H1 (cell line): ENCODE measurements around the gene NHS. TPM values are rescaled to one million over a fixed set of nuclear protein-coding genes. Genes with fewer than 3 reads are reported as not detected.

Source experiments
- CTCF ChIA-PET: fragments of 300-600 bp; sonication (Branson Sonifier 250); formaldehyde crosslinking; loops from one replicate; lab custom pipeline; 2021; ENCODE audit not compliant: partially characterized antibody; lab: Charles Lee
- POLR2A ChIA-PET: fragments of 300-600 bp; sonication (Branson Sonifier 250); formaldehyde crosslinking; loops from one replicate; lab custom pipeline; 2021; ENCODE audit warnings: inconsistent platforms; ENCODE audit not compliant: partially characterized antibody; lab: Charles Lee
- DNase-seq, 2 experiments: peaks; one replicate each; pipeline versions ENCODE4 v3.0.0 to v3.0.0-alpha.2; 2010 to 2022; ENCODE audit warnings: low spot score in 2 of 2, low read depth in 1 of 2, mixed read lengths in 1 of 2
- FAIRE-seq: peaks from 2 replicates; lab custom pipeline; 2011; peaks lifted over from hg19 to GRCh38; lab: Jason Lieb, UNC
- H2AFZ ChIP-seq: 2 replicates; pipeline ENCODE4 v1.8.1; 2012; ENCODE audit warnings: low read length, inconsistent platforms
- H2AK5ac ChIP-seq: 2 replicates; pipeline ENCODE4 v1.6.1; 2013; ENCODE audit warnings: low read depth, low read length
- H2BK120ac ChIP-seq: replicated peaks from 2 replicates; pipeline ENCODE3; 2013; ENCODE audit warnings: low read depth, low read length, inconsistent platforms
- H2BK12ac ChIP-seq: 2 replicates; pipeline ENCODE4 v1.6.1; 2013; ENCODE audit warnings: low read depth, low read length
- H2BK15ac ChIP-seq: 2 replicates; pipeline ENCODE4 v1.6.1; 2013; ENCODE audit warnings: low read length
- H2BK20ac ChIP-seq: 2 replicates; pipeline ENCODE4 v1.6.1; 2013; ENCODE audit warnings: low read length
- H2BK5ac ChIP-seq: 2 replicates; pipeline ENCODE4 v1.6.1; 2013; ENCODE audit warnings: low read depth, low read length
- H3K14ac ChIP-seq: 2 replicates; pipeline ENCODE4 v1.6.1; 2013; ENCODE audit warnings: inconsistent platforms; ENCODE audit not compliant: insufficient read length
- H3K18ac ChIP-seq: 2 replicates; pipeline ENCODE4 v1.6.1; 2013; ENCODE audit warnings: low read length; ENCODE audit errors: extremely low read depth
- H3K23ac ChIP-seq: 2 replicates; pipeline ENCODE4 v1.6.1; 2013; ENCODE audit warnings: inconsistent platforms; ENCODE audit not compliant: insufficient read length
- H3K23me2 ChIP-seq: 2 replicates; pipeline ENCODE4 v1.6.1; 2013; ENCODE audit warnings: low read depth, low read length
- H3K27ac ChIP-seq: 2 replicates; pipeline ENCODE4 v1.6.1; 2011; ENCODE audit warnings: low read depth, low read length, inconsistent platforms
- H3K27me3 ChIP-seq, 4 experiments: replicated peaks in 1 of 4; 1 replicate in 1 of 4; 2 replicates in 3 of 4; pipeline versions ENCODE4 v1.6.1 to v1.8.1; 2011 to 2013; ENCODE audit warnings: low read length in 3 of 4, mild to moderate bottlenecking in 3 of 4, inconsistent platforms in 2 of 4, mixed read lengths in 2 of 4, moderate library complexity in 1 of 4; ENCODE audit not compliant: control insufficient read depth in 3 of 4, insufficient read depth in 3 of 4; ENCODE audit errors: extremely low read depth in 1 of 4
- H3K36me3 ChIP-seq, 4 experiments: 2 replicates each; pipeline versions ENCODE4 v1.6.1 to v1.8.1; 2011 to 2013; ENCODE audit warnings: mild to moderate bottlenecking in 4 of 4, low read length in 3 of 4, moderate library complexity in 2 of 4, control low read depth in 1 of 4, inconsistent platforms in 1 of 4; ENCODE audit not compliant: insufficient read depth in 4 of 4, control insufficient read depth in 2 of 4
- H3K4ac ChIP-seq: replicated peaks from 2 replicates; pipeline ENCODE3; 2013; ENCODE audit warnings: low read length, low read depth, mixed read lengths, inconsistent platforms; ENCODE audit not compliant: insufficient read length
- H3K4me1 ChIP-seq, 4 experiments: replicated peaks in 1 of 4; 1 replicate in 1 of 4; 2 replicates in 3 of 4; pipeline versions ENCODE4 v1.6.1 to v1.8.1; 2011 to 2013; ENCODE audit warnings: low read length in 3 of 4, inconsistent platforms in 2 of 4, mixed read lengths in 1 of 4; ENCODE audit not compliant: insufficient read depth in 4 of 4, control insufficient read depth in 3 of 4
- H3K4me2 ChIP-seq, 2 experiments: 2 replicates each; pipeline versions ENCODE4 v1.6.1 to v1.8.1; 2011 to 2013; ENCODE audit warnings: low read depth in 2 of 2, low read length in 2 of 2, control low read depth in 1 of 2, inconsistent platforms in 1 of 2, mild to moderate bottlenecking in 1 of 2; ENCODE audit not compliant: insufficient read depth in 1 of 2
- H3K4me3 ChIP-seq, 4 experiments: fragments of 200-600, 300-600 bp in 1 of 4; sonication (generic), shearing (Covaris generic), sonication (Bioruptor Twin) in 1 of 4; 2 replicates each; pipeline versions ENCODE4 v1.5.1 to v1.8.1; 2011 to 2016; ENCODE audit warnings: low read length in 4 of 4, low read depth in 3 of 4, control low read depth in 2 of 4, inconsistent platforms in 2 of 4, mild to moderate bottlenecking in 2 of 4, mixed read lengths in 1 of 4, moderate library complexity in 1 of 4; ENCODE audit not compliant: insufficient read depth in 2 of 4; ENCODE audit errors: extremely low read depth in 1 of 4
- H3K56ac ChIP-seq: replicated peaks from 2 replicates; pipeline ENCODE3; 2013; ENCODE audit warnings: low read depth, mild to moderate bottlenecking, mixed read lengths, low read length, inconsistent platforms; ENCODE audit not compliant: insufficient read length
- H3K79me1 ChIP-seq: 2 replicates; pipeline ENCODE4 v1.6.1; 2013; ENCODE audit warnings: low read depth, low read length, control low read depth
- H3K79me2 ChIP-seq, 2 experiments: 2 replicates each; pipeline versions ENCODE4 v1.6.1 to v1.8.1; 2012 to 2013; ENCODE audit warnings: low read length in 2 of 2, mild to moderate bottlenecking in 2 of 2, inconsistent platforms in 1 of 2; ENCODE audit not compliant: insufficient read depth in 2 of 2, control insufficient read depth in 1 of 2
- H3K9ac ChIP-seq, 4 experiments: replicated peaks in 1 of 4; 1 replicate in 1 of 4; 2 replicates in 3 of 4; pipeline versions ENCODE4 v1.6.1 to v1.8.1; 2011 to 2013; ENCODE audit warnings: low read depth in 3 of 4, low read length in 3 of 4, control low read depth in 2 of 4, mild to moderate bottlenecking in 2 of 4, moderate library complexity in 2 of 4, inconsistent platforms in 1 of 4; ENCODE audit errors: extremely low read depth in 1 of 4
- H3K9me3 ChIP-seq, 2 experiments: 2 replicates each; pipeline versions ENCODE4 v1.6.1 to v1.8.1; 2012 to 2013; ENCODE audit warnings: mild to moderate bottlenecking in 2 of 2, moderate library complexity in 2 of 2, control low read depth in 1 of 2, inconsistent platforms in 1 of 2, low read depth in 1 of 2, low read length in 1 of 2, mixed read lengths in 1 of 2; ENCODE audit not compliant: insufficient read depth in 2 of 2
- H4K20me1 ChIP-seq, 2 experiments: replicated peaks in 1 of 2; 2 replicates each; pipeline versions ENCODE3 to v1.8.1; 2011 to 2013; ENCODE audit warnings: inconsistent platforms in 2 of 2, low read length in 2 of 2, mild to moderate bottlenecking in 1 of 2; ENCODE audit not compliant: insufficient read depth in 2 of 2, control insufficient read depth in 1 of 2
- H4K5ac ChIP-seq: 2 replicates; pipeline ENCODE4 v1.6.1; 2013; ENCODE audit warnings: low read length, low read depth, mixed read lengths, inconsistent platforms; ENCODE audit not compliant: insufficient read length
- H4K8ac ChIP-seq: 2 replicates; pipeline ENCODE4 v1.8.0; 2013; ENCODE audit warnings: mild to moderate bottlenecking, moderate library complexity, low read length, inconsistent platforms; ENCODE audit not compliant: insufficient read depth; ENCODE audit errors: extremely low read depth
- H4K91ac ChIP-seq: replicated peaks from 2 replicates; pipeline ENCODE3; 2013; ENCODE audit warnings: low read length, mixed read lengths, inconsistent platforms; ENCODE audit not compliant: insufficient read length
- BACH1 ChIP-seq: IDR thresholded peaks from 2 replicates; pipeline ENCODE4 v1.6.1; 2012; ENCODE audit warnings: low read length, improper control_type of control experiment
- CEBPB ChIP-seq: IDR thresholded peaks from 2 replicates; pipeline ENCODE4 v1.6.1; 2012; ENCODE audit warnings: low read depth, low read length
- EGR1 ChIP-seq: IDR thresholded peaks from 2 replicates; pipeline ENCODE4 v1.6.1; 2011; ENCODE audit warnings: low read depth, low read length, borderline replicate concordance
- KDM1A ChIP-seq: fragments of 200-600, 300-600 bp; sonication (generic); IDR thresholded peaks from 2 replicates; pipeline ENCODE4 v1.7.1; 2016; ENCODE audit warnings: mild to moderate bottlenecking, low read length, borderline replicate concordance
- NANOG ChIP-seq: IDR thresholded peaks from 2 replicates; pipeline ENCODE4 v1.6.1; 2011; ENCODE audit warnings: low read length, low read depth, mild to moderate bottlenecking, inconsistent platforms; ENCODE audit not compliant: insufficient read depth, poor library complexity, severe bottlenecking
- POLR2A ChIP-seq, 2 experiments: IDR thresholded peaks; 1 replicate in 1 of 2; 2 replicates in 1 of 2; pipeline ENCODE4 v1.6.1; 2011; ENCODE audit warnings: low read depth in 2 of 2, low read length in 2 of 2, mild to moderate bottlenecking in 2 of 2; ENCODE audit errors: control extremely low read depth in 1 of 2
- POLR2AphosphoS5 ChIP-seq: IDR thresholded peaks from 2 replicates; pipeline ENCODE4 v1.6.1; 2011; ENCODE audit warnings: low read depth, low read length
- RFX5 ChIP-seq: IDR thresholded peaks from 2 replicates; pipeline ENCODE4 v1.6.1; 2011; ENCODE audit warnings: low read depth, low read length, improper control_type of control experiment, borderline replicate concordance
- WGBS, 2 experiments: shearing (Covaris generic) in 1 of 2; methylation state at CpG; one replicate each; pipeline versions ENCODE4 v1.1.6 to v1.1.7; 2013 to 2015; ENCODE audit warnings: low lambda C conversion rate in 2 of 2, mixed read lengths in 2 of 2, inconsistent platforms in 1 of 2, low coverage in 1 of 2, missing lambda C conversion rate in 1 of 2; ENCODE audit not compliant: insufficient replicate concordance in 2 of 2, insufficient coverage in 1 of 2, insufficient read length in 1 of 2; ENCODE audit errors: extremely low coverage in 1 of 2, missing lambda C conversion rate in 1 of 2; 5-methylcytosine and 5-hydroxymethylcytosine counted together
- polyA plus RNA-seq, 7 experiments: library from polyadenylated mRNA; depleted of rRNA in 3 of 7; stranded (reverse) in 5 of 7; unstranded in 2 of 7; fragments of >200 nt in 5 of 7; fragments of 200-250 nt in 2 of 7; gene quantifications; 1 replicate in 5 of 7; 2 replicates in 1 of 7; 4 replicates in 1 of 7; pipeline versions ENCODE4 v1.2.1 to v1.2.3, GENCODE V29; 2011 to 2013; ENCODE audit warnings: missing spikeins in 2 of 7, mixed read lengths in 2 of 7
- total RNA-seq: library from RNA; stranded (reverse); fragmentation: NEBNext Ultra II Directional; extraction: Animal tissue kit (Norgen Biotek cat#: 25700); gene quantifications from 2 replicates; pipeline ENCODE4 v1.2.1, GENCODE V29; 2021

Gene NHS
- total and polyA plus RNA-seq, 2 of the 8 experiments (the other 6 are each of a cell fraction or from before 2014, with no cell fraction given), result 2.2 to 6.7 TPM

GRCh38 chrX:17380221-17380620 lies 5.2 kb downstream of the NHS start:
- no peak overlapping the region for H3K56ac ChIP-seq
- H2AK5ac ChIP-seq, result no peak overlapping the region
- no peak overlapping the region for H2BK120ac ChIP-seq
- no peak overlapping the region for H2BK5ac ChIP-seq
- H3K36me3 ChIP-seq, result no peaks in the 10 kb centered on the region; a peak in 1 of 8 replicates
- H3K4me2 ChIP-seq, result no peak overlapping the region
- H2BK12ac ChIP-seq, result no peak overlapping the region
- no peak overlapping the region for H4K5ac ChIP-seq
- no peaks in the 10 kb centered on the region; a peak in 1 of 4 replicates for H3K9me3 ChIP-seq
- 87% methylated on average over 9 of the region's 9 CpGs; no CpG with 5 or more reads in 1 of the 2 experiments for WGBS, 2 experiments
- H2BK15ac ChIP-seq, result no peak overlapping the region
- no peak overlapping the region for H3K4me3 ChIP-seq
- H3K27ac ChIP-seq, result no peak overlapping the region
- no peak for TF ChIP-seq RFX5
- TF ChIP-seq NANOG, result no peak
- TF ChIP-seq KDM1A, result no peak
- TF ChIP-seq BACH1, result no peak
- no peak for TF ChIP-seq EGR1
- no peak for TF ChIP-seq POLR2AphosphoS5
- TF ChIP-seq POLR2A (IDR thresholded peaks at IDR 0.05; ENCODE audit: control extremely low read depth in 1 of 2, low read depth in 2 of 2, low read length in 2 of 2), result no peak
- no peak for TF ChIP-seq CEBPB
- peaks cover 0 to 3% (median 0%) of the 10 kb centered on the region in 4 experiments; a peak in 2 of 7 replicates for H3K4me1 ChIP-seq
- peaks cover 18% of the 10 kb centered on the region; the same call in 1 of the 2 replicates for H3K23me2 ChIP-seq
- H4K20me1 ChIP-seq, result peaks cover 0 to 2% of the 10 kb centered on the region in 2 experiments
- no peak overlapping the region for H3K4ac ChIP-seq
- H3K9ac ChIP-seq, result no peak overlapping the region
- no peak overlapping the region for H4K91ac ChIP-seq
- no peak overlapping the region for H4K8ac ChIP-seq
- H3K79me1 ChIP-seq, result no peaks in the 10 kb centered on the region
- no peak for DNase-seq
- ChIA-PET CTCF (no interaction called here), POLR2A (no interaction called here)
- peaks cover 0 to 2% of the 10 kb centered on the region in 2 experiments; a peak in 2 of 4 replicates for H3K79me2 ChIP-seq
- no peak for FAIRE-seq
- no peak overlapping the region for H3K18ac ChIP-seq
- H3K23ac ChIP-seq, result no peak overlapping the region
- no peak overlapping the region for H3K14ac ChIP-seq
- H2AFZ ChIP-seq, result no peak overlapping the region
- no peak overlapping the region for H2BK20ac ChIP-seq
- peaks cover 7 to 21% (median 19%) of the 10 kb centered on the region in 4 experiments; a peak in 6 of 7 replicates for H3K27me3 ChIP-seq
